GM12872 (cell line): ENCODE data around the gene NLGN2.

ENCODE experiments used
- CTCF ChIP-seq: IDR thresholded peaks from 3 replicates; pipeline ENCODE4 v1.5.1; 2011; ENCODE audit warnings: low read depth, mild to moderate bottlenecking, low read length, moderate library complexity; ENCODE audit not compliant: insufficient read depth

The NLGN2 gene

GRCh38 chr17:7411427-7411750 lies 3.7 kb downstream of the NLGN2 start:
- no peak for TF ChIP-seq CTCF

- no peak for TF ChIP-seq CTCF
Measured at GRCh38 chr17:7413346-7413985, 5.8 kb downstream of the NLGN2 start.

- no peak for TF ChIP-seq CTCF
Measured at GRCh38 chr17:7414837-7415236, 7.2 kb downstream of the NLGN2 start.

GRCh38 chr17:7415784-7416183 lies 8.1 kb downstream of the NLGN2 start:
- TF ChIP-seq CTCF, result no peak

GRCh38 chr17:7416323-7416722 lies 8.7 kb downstream of the NLGN2 start:
- TF ChIP-seq CTCF, result no peak

GRCh38 chr17:7417056-7417655 lies 9.5 kb downstream of the NLGN2 start:
- no peak for TF ChIP-seq CTCF

- no peak for TF ChIP-seq CTCF
Measured at GRCh38 chr17:7418472-7419152, 11.0 kb downstream of the NLGN2 start.
